ENCODE results near the gene COPZ1.
A peak's percentile ranks its signal among the peaks of the same experiment; 100 is the strongest.

DNA sequence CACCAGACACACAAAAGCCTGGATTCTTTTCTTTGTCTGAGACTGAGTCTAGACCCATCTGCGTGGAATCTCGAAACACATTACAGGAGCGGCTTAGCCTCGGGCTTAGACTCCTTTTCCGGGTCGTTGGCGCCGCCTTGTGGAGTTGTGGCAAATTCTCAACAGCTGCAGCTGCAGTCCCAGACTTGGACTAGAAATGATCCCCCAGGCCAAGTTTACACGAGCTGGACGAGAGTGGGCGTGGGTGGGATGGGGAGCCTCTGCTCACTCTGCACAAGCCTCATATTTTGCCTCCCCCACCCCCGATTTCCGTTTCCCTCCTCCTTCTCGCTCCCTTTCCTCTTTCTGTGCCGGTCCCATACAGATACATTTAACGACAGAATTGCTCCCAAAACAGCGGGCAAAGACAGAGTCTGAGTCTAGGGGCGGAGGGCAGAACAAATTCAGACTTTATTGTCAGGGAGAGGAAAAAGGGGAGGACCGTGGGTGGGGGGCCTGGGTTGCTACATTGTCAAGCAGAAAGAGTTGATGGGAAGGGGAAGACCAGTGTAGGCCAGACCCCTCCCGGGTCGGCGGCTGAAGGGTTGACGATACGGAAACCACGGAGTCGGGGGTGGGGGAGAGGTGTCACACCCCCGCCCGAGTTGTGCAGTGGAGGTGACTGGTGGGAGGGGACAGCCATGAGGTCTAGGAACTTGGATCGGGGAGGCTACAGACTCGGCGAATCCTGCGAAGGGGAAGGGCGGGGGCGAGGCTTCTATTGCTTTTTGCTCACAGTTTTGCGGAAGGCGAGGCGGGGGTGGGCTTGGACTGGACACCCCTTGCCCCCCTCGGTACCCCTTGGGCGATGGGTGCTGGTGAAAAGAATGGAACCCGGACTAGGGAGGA, 44.0 kb downstream of the COPZ1 start:
- TF ChIP-seq POLR2A (IDR thresholded peaks at IDR 0.05) (no peak), POLR2AphosphoS5 (IDR thresholded peaks at IDR 0.05) (peak in 1 of 3 donors; percentile 52)

Measured in breast epithelium (tissue), 3 donors.